ENCODE data around the gene BORCS6. TPM values are rescaled to one million over a fixed set of nuclear protein-coding genes. Genes with fewer than 3 reads are reported as not detected.

The BORCS6 gene
- total and polyA plus RNA-seq, 9 of the 15 experiments (the other 6 are each of a cell fraction or from before 2014, with no cell fraction given) = 0.01 to 7.4 (median 2.3) TPM

GRCh38 chr17:8192070-8192815, 2.3 kb upstream of the BORCS6 start (continued):
- TF ChIP-seq ZNF592 (IDR thresholded peaks at IDR 0.05) (no peak), GTF2A2 (tag; IDR thresholded peaks at IDR 0.05) (no peak), NFE2L1 (tag; IDR thresholded peaks at IDR 0.05; ENCODE audit: borderline replicate concordance, low read depth) (no peak), KLF6 (CRISPR knock-in tag; IDR thresholded peaks at IDR 0.05; ENCODE audit: borderline replicate concordance) (no peak), TFAM (CRISPR knock-in tag; conservative IDR thresholded peaks at IDR 0.05) (no peak), FIP1L1 (IDR thresholded peaks at IDR 0.05; ENCODE audit: low read depth, low read length, poor library complexity, severe bottlenecking) (no peak), ID3 (CRISPR knock-in tag; IDR thresholded peaks at IDR 0.05) (no peak), ID3 (tag; IDR thresholded peaks at IDR 0.05) (0 out of 2 replicates have a peak, but pooled peaks have one; percentile 30), TGIF2 (CRISPR knock-in tag; IDR thresholded peaks at IDR 0.05) (no peak), ZNF75A (CRISPR knock-in tag; IDR thresholded peaks at IDR 0.05) (no peak), NELFE (IDR thresholded peaks at IDR 0.05; ENCODE audit: insufficient read depth, insufficient read length) (no peak), ESRRA (IDR thresholded peaks at IDR 0.05; ENCODE audit: borderline replicate concordance, low read depth) (no peak), PKNOX1 (IDR thresholded peaks at IDR 0.05) (peak; percentile 80), ELF1 (tag; IDR thresholded peaks at IDR 0.05) (no peak), CREBBP (IDR thresholded peaks at IDR 0.05; ENCODE audit: low read depth, low read length) (no peak), MIER1 (IDR thresholded peaks at IDR 0.05; ENCODE audit: low read depth) (no peak), DEAF1 (CRISPR knock-in tag; IDR thresholded peaks at IDR 0.05) (no peak), SLC30A9 (CRISPR knock-in tag; IDR thresholded peaks at IDR 0.05) (no peak), CBX5 (IDR thresholded peaks at IDR 0.05; ENCODE audit: borderline replicate concordance, low read depth) (no peak)
